SK-N-SH treated with all-trans-retinoic acid at 6 μM for 48 hours (cell line): ENCODE results near the gene SDK1.

Experiments used
- ATAC-seq: fragments of 200-7000 bp; cut with Tn5 transposase; 3 replicates; pipeline ENCODE4 v1.9.1; 2020; ENCODE audit warnings: mild to moderate bottlenecking, moderate library complexity
- ARNTL ChIP-seq: fragments of 450-650 bp; formaldehyde crosslinking; IDR thresholded peaks from 2 replicates; pipeline ENCODE4 v1.5.0; 2020; ENCODE audit warnings: low read depth, mild to moderate bottlenecking, moderate library complexity, borderline replicate concordance
- BACH2 ChIP-seq: fragments of 250-450 bp; sonication (Bioruptor Pico); IDR thresholded peaks from 2 replicates; pipeline ENCODE4 v1.9.0; 2021; ENCODE audit warnings: mild to moderate bottlenecking, borderline replicate concordance
- CSDC2 ChIP-seq: fragments of 250-450 bp; sonication (Bioruptor Pico); IDR thresholded peaks from 2 replicates; pipeline ENCODE4 v1.5.0; 2020; ENCODE audit warnings: mild to moderate bottlenecking, moderate library complexity
- ESRRG ChIP-seq: fragments of 250-450 bp; sonication (Bioruptor Pico); IDR thresholded peaks from 2 replicates; pipeline ENCODE4 v1.6.1; 2021; ENCODE audit warnings: mild to moderate bottlenecking
- GLIS3 ChIP-seq: fragments of 250-450 bp; sonication (Bioruptor Pico); IDR thresholded peaks from 2 replicates; pipeline ENCODE4 v1.5.0; 2020; ENCODE audit warnings: mild to moderate bottlenecking, moderate library complexity
- ISL1 ChIP-seq: fragments of 250-450 bp; sonication (Bioruptor Pico); IDR thresholded peaks from 2 replicates; pipeline ENCODE4 v2.1.2; 2022; ENCODE audit warnings: mild to moderate bottlenecking, moderate library complexity
- OSR1 ChIP-seq: fragments of 250-450 bp; sonication (Bioruptor Pico); IDR thresholded peaks from 2 replicates; pipeline ENCODE4 v1.8.0; 2022; ENCODE audit warnings: moderate library complexity, mild to moderate bottlenecking, inconsistent platforms
- PPARA ChIP-seq: fragments of 250-450 bp; sonication (Bioruptor Pico); IDR thresholded peaks from 2 replicates; pipeline ENCODE4 v1.5.0; 2020; ENCODE audit warnings: mild to moderate bottlenecking, borderline replicate concordance
- RARB ChIP-seq: fragments of 250-450 bp; sonication (Bioruptor Pico); IDR thresholded peaks from 2 replicates; pipeline ENCODE4 v1.8.0; 2021; ENCODE audit warnings: mild to moderate bottlenecking, moderate library complexity
- SNAI2 ChIP-seq: fragments of 250-450 bp; sonication (Bioruptor Pico); IDR thresholded peaks from 2 replicates; pipeline ENCODE4 v1.5.0; 2020; ENCODE audit warnings: mild to moderate bottlenecking, moderate library complexity
- TOX ChIP-seq: fragments of 250-450 bp; sonication (Bioruptor Pico); IDR thresholded peaks from 2 replicates; pipeline ENCODE4 v1.8.0; 2021; ENCODE audit warnings: mild to moderate bottlenecking, moderate library complexity, borderline replicate concordance
- ZC3H10 ChIP-seq: fragments of 250-450 bp; sonication (Bioruptor Pico); IDR thresholded peaks from 2 replicates; pipeline ENCODE4 v1.5.1; 2021; ENCODE audit warnings: mild to moderate bottlenecking, moderate library complexity
- ZFP3 ChIP-seq: fragments of 250-450 bp; sonication (Bioruptor Pico); IDR thresholded peaks from 2 replicates; pipeline ENCODE4 v1.5.0; 2020; ENCODE audit warnings: mild to moderate bottlenecking, moderate library complexity
- ZFP30 ChIP-seq: fragments of 450-650 bp; formaldehyde crosslinking; IDR thresholded peaks from 2 replicates; pipeline ENCODE4 v1.5.0; 2022; ENCODE audit warnings: mild to moderate bottlenecking, moderate library complexity
- ZNF70 ChIP-seq: fragments of 450-650 bp; formaldehyde crosslinking; IDR thresholded peaks from 2 replicates; pipeline ENCODE4 v1.5.0; 2020; ENCODE audit warnings: mild to moderate bottlenecking, moderate library complexity
- ZNF8 ChIP-seq: fragments of 450-650 bp; formaldehyde crosslinking; IDR thresholded peaks from 2 replicates; pipeline ENCODE4 v1.5.0; 2020; ENCODE audit warnings: mild to moderate bottlenecking, moderate library complexity
- TF ChIP-seq, protein P1 (sequence below): fragments of 250-450 bp; sonication (Bioruptor Pico); IDR thresholded peaks from 2 replicates; pipeline ENCODE4 v1.5.1; 2021; ENCODE audit warnings: mild to moderate bottlenecking, moderate library complexity
- TF ChIP-seq, protein P2 (sequence below): fragments of 250-450 bp; sonication (Bioruptor Pico); IDR thresholded peaks from 2 replicates; pipeline ENCODE4 v1.5.0; 2020; ENCODE audit warnings: mild to moderate bottlenecking, moderate library complexity
- TF ChIP-seq, protein P3 (sequence below): fragments of 250-450 bp; sonication (Bioruptor Pico); IDR thresholded peaks from 2 replicates; pipeline ENCODE4 v1.8.0; 2021; ENCODE audit warnings: low read depth, mild to moderate bottlenecking, moderate library complexity, borderline replicate concordance
- TF ChIP-seq, protein P4 (sequence below): fragments of 250-450 bp; sonication (Bioruptor Pico); IDR thresholded peaks from 2 replicates; pipeline ENCODE4 v1.8.0; 2020; ENCODE audit warnings: mild to moderate bottlenecking, moderate library complexity, borderline replicate concordance
- TF ChIP-seq, protein P5 (sequence below): fragments of 250-450 bp; sonication (Bioruptor Pico); IDR thresholded peaks from 2 replicates; pipeline ENCODE4 v1.5.1; 2020; ENCODE audit warnings: low read depth, mild to moderate bottlenecking, moderate library complexity

SDK1 gene

DNA sequence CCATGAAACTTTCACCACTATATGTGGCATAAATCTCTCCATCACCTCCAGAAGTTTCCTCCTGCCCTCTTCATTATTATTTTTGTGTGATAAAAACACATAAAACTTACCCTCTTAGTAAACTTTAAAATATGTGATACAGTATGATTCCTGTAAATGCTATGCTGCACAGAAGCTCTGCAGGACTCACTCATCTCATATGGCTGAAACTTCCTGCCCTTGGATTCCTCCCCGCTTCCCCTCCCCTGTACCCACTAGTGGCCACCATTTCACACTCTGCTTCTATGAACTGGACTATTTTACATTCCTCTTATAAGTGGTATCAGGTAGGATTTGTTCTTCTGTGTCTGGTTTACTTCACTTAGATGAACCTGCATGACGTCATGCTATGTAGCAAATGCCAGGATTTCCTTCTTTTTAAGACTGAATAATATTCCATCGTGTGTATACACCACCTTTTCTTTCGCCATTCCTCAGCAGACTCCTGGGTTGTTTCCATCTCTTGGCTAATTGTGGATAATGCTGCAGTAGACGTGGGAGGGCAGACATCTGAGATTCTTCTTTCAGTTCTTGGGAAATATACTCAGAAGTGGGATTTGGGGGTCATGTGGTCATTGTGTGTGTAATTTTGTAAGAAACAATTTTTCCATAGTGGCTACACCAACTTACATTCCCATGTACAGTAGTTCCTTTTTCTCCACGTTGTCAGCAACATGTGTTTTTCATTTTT, 335.2 kb downstream of the SDK1 start:
- no peak for ATAC-seq
- TF ChIP-seq, protein P1, sequence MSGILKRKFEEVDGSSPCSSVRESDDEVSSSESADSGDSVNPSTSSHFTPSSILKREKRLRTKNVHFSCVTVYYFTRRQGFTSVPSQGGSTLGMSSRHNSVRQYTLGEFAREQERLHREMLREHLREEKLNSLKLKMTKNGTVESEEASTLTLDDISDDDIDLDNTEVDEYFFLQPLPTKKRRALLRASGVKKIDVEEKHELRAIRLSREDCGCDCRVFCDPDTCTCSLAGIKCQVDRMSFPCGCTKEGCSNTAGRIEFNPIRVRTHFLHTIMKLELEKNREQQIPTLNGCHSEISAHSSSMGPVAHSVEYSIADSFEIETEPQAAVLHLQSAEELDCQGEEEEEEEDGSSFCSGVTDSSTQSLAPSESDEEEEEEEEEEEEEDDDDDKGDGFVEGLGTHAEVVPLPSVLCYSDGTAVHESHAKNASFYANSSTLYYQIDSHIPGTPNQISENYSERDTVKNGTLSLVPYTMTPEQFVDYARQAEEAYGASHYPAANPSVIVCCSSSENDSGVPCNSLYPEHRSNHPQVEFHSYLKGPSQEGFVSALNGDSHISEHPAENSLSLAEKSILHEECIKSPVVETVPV (CRISPR knock-in tag): no peak
- no peak for TF ChIP-seq ISL1
- TF ChIP-seq, protein P2, sequence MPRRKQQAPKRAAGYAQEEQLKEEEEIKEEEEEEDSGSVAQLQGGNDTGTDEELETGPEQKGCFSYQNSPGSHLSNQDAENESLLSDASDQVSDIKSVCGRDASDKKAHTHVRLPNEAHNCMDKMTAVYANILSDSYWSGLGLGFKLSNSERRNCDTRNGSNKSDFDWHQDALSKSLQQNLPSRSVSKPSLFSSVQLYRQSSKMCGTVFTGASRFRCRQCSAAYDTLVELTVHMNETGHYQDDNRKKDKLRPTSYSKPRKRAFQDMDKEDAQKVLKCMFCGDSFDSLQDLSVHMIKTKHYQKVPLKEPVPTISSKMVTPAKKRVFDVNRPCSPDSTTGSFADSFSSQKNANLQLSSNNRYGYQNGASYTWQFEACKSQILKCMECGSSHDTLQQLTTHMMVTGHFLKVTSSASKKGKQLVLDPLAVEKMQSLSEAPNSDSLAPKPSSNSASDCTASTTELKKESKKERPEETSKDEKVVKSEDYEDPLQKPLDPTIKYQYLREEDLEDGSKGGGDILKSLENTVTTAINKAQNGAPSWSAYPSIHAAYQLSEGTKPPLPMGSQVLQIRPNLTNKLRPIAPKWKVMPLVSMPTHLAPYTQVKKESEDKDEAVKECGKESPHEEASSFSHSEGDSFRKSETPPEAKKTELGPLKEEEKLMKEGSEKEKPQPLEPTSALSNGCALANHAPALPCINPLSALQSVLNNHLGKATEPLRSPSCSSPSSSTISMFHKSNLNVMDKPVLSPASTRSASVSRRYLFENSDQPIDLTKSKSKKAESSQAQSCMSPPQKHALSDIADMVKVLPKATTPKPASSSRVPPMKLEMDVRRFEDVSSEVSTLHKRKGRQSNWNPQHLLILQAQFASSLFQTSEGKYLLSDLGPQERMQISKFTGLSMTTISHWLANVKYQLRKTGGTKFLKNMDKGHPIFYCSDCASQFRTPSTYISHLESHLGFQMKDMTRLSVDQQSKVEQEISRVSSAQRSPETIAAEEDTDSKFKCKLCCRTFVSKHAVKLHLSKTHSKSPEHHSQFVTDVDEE (CRISPR knock-in tag): no peak
- TF ChIP-seq, protein P3, sequence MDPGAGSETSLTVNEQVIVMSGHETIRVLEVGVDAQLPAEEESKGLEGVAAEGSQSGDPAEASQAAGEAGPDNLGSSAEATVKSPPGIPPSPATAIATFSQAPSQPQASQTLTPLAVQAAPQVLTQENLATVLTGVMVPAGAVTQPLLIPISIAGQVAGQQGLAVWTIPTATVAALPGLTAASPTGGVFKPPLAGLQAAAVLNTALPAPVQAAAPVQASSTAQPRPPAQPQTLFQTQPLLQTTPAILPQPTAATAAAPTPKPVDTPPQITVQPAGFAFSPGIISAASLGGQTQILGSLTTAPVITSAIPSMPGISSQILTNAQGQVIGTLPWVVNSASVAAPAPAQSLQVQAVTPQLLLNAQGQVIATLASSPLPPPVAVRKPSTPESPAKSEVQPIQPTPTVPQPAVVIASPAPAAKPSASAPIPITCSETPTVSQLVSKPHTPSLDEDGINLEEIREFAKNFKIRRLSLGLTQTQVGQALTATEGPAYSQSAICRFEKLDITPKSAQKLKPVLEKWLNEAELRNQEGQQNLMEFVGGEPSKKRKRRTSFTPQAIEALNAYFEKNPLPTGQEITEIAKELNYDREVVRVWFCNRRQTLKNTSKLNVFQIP (CRISPR knock-in tag): no peak
- no peak for TF ChIP-seq ESRRG (CRISPR knock-in tag)
- no peak for TF ChIP-seq ZFP30 (CRISPR knock-in tag)
- no peak for TF ChIP-seq ZFP3 (CRISPR knock-in tag)
- TF ChIP-seq SNAI2: no peak
- no peak for TF ChIP-seq ARNTL (CRISPR knock-in tag)
- no peak for TF ChIP-seq TOX
- no peak for TF ChIP-seq RARB (CRISPR knock-in tag)

DNA sequence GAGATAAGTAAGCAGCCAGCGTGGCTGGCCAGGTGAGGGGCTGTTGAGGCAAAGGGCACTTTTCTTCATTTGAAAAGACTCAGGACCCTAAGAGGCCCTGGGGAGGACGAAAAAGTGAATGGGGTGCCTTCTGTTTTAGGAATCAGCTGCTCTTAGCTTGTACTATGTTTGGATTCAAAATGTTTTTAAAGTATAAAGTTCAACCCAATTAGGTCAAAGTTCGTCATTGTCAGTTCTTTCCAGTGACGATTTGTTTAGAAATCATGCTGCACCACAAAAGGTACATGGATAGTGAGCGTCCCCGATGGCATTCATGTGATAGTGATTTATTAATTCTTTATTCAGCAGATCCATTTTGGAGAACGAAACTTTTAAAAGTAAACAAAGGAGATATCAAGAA, 338.2 kb downstream of the SDK1 start:
- no peak for ATAC-seq
- TF ChIP-seq ZC3H10 (CRISPR knock-in tag): no peak
- TF ChIP-seq BACH2 (CRISPR knock-in tag): no peak
- TF ChIP-seq ZNF70 (CRISPR knock-in tag): no peak

DNA sequence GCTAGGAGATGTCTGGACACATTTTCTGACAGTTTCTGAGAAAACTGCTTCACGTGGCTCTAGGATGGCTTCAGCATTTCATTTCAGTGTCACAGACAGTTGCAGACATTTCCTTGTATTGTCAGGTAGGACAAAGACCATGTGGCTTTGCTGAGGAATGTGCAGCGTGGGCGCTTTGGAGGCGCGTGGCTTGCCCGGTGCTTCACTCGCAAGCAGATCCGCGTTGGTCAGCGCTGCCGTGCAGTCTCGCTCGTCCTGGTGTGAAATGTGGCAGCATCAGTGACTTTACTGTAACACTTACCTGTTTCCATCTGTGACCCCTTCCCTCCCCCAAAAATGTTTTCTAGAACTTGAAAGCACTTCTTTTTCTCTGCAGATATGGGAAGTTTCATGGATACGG, 340.5 kb downstream of the SDK1 start:
- ATAC-seq: no peak
- TF ChIP-seq PPARA (CRISPR knock-in tag) (no peak), GLIS3 (no peak), CSDC2 (no peak), BACH2 (CRISPR knock-in tag) (no peak), ZNF8 (CRISPR knock-in tag) (no peak), OSR1 (no peak), ZC3H10 (CRISPR knock-in tag) (no peak)
- TF ChIP-seq, protein P3 (CRISPR knock-in tag): no peak
- TF ChIP-seq, protein P4, sequence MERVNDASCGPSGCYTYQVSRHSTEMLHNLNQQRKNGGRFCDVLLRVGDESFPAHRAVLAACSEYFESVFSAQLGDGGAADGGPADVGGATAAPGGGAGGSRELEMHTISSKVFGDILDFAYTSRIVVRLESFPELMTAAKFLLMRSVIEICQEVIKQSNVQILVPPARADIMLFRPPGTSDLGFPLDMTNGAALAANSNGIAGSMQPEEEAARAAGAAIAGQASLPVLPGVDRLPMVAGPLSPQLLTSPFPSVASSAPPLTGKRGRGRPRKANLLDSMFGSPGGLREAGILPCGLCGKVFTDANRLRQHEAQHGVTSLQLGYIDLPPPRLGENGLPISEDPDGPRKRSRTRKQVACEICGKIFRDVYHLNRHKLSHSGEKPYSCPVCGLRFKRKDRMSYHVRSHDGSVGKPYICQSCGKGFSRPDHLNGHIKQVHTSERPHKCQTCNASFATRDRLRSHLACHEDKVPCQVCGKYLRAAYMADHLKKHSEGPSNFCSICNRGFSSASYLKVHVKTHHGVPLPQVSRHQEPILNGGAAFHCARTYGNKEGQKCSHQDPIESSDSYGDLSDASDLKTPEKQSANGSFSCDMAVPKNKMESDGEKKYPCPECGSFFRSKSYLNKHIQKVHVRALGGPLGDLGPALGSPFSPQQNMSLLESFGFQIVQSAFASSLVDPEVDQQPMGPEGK (CRISPR knock-in tag): no peak
- TF ChIP-seq, protein P5, sequence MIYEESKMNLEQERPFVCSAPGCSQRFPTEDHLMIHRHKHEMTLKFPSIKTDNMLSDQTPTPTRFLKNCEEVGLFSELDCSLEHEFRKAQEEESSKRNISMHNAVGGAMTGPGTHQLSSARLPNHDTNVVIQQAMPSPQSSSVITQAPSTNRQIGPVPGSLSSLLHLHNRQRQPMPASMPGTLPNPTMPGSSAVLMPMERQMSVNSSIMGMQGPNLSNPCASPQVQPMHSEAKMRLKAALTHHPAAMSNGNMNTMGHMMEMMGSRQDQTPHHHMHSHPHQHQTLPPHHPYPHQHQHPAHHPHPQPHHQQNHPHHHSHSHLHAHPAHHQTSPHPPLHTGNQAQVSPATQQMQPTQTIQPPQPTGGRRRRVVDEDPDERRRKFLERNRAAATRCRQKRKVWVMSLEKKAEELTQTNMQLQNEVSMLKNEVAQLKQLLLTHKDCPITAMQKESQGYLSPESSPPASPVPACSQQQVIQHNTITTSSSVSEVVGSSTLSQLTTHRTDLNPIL (CRISPR knock-in tag): no peak
- TF ChIP-seq, protein P2 (CRISPR knock-in tag): no peak
